H9 (cell line): Measurements from ENCODE around the gene CADPS. TPM values are rescaled to one million over a fixed set of nuclear protein-coding genes. Genes with fewer than 3 reads are reported as not detected.

Source experiments
- DNase-seq: peaks from one replicate; pipeline ENCODE4 v3.0.0-alpha.2; 2017
- H2AFZ ChIP-seq: one replicate; pipeline ENCODE4 v1.6.1; 2013; ENCODE audit warnings: mild to moderate bottlenecking, low read length, control low read depth, moderate library complexity
- H2AK5ac ChIP-seq: 2 replicates; pipeline ENCODE4 v1.6.1; 2013; ENCODE audit warnings: low read length, control low read depth, mixed read lengths; ENCODE audit not compliant: insufficient read length
- H2BK120ac ChIP-seq: one replicate; pipeline ENCODE4 v1.6.1; 2013; ENCODE audit warnings: low read depth, mild to moderate bottlenecking, low read length, control low read depth, inconsistent platforms; ENCODE audit not compliant: poor library complexity, severe bottlenecking
- H2BK12ac ChIP-seq: 2 replicates; pipeline ENCODE4 v1.6.1; 2013; ENCODE audit warnings: low read length, control low read depth, mixed read lengths, low read depth; ENCODE audit not compliant: insufficient read length
- H2BK15ac ChIP-seq: 2 replicates; pipeline ENCODE4 v1.6.1; 2013; ENCODE audit warnings: low read depth, low read length, control low read depth
- H2BK20ac ChIP-seq: one replicate; pipeline ENCODE4 v1.6.1; 2013; ENCODE audit warnings: low read depth, mild to moderate bottlenecking, low read length, control low read depth, inconsistent platforms; ENCODE audit not compliant: poor library complexity, severe bottlenecking
- H2BK5ac ChIP-seq: 2 replicates; pipeline ENCODE4 v1.6.1; 2013; ENCODE audit warnings: low read length, control low read depth, mixed read lengths; ENCODE audit not compliant: insufficient read length
- H3K14ac ChIP-seq: 2 replicates; pipeline ENCODE4 v1.6.1; 2013; ENCODE audit warnings: low read length, control low read depth; ENCODE audit not compliant: insufficient read depth
- H3K18ac ChIP-seq: 2 replicates; pipeline ENCODE4 v1.6.1; 2013; ENCODE audit warnings: low read depth, mild to moderate bottlenecking, mixed read lengths, low read length, control low read depth; ENCODE audit not compliant: insufficient read length
- H3K23ac ChIP-seq: 2 replicates; pipeline ENCODE4 v1.6.1; 2013; ENCODE audit warnings: low read length, control low read depth, mixed read lengths, low read depth; ENCODE audit not compliant: insufficient read length
- H3K23me2 ChIP-seq: 2 replicates; pipeline ENCODE4 v1.6.1; 2013; ENCODE audit warnings: low read depth, mild to moderate bottlenecking, mixed read lengths, low read length, control low read depth; ENCODE audit not compliant: insufficient read length, poor library complexity, severe bottlenecking
- H3K27ac ChIP-seq: 2 replicates; pipeline ENCODE4 v1.5.1; 2013; ENCODE audit warnings: low read length, control low read depth, mixed read lengths, low read depth; ENCODE audit not compliant: insufficient read length
- H3K27me3 ChIP-seq: 2 replicates; pipeline ENCODE4 v1.6.1; 2013; ENCODE audit warnings: low read length, control low read depth, inconsistent platforms; ENCODE audit not compliant: insufficient read depth
- H3K4ac ChIP-seq: 2 replicates; pipeline ENCODE4 v1.6.1; 2013; ENCODE audit warnings: low read depth, mild to moderate bottlenecking, control low read depth, inconsistent platforms, low read length, moderate library complexity
- H3K4me1 ChIP-seq: 2 replicates; pipeline ENCODE4 v1.6.1; 2013; ENCODE audit warnings: low read length, control low read depth, inconsistent platforms; ENCODE audit not compliant: insufficient read depth
- H3K4me2 ChIP-seq: 2 replicates; pipeline ENCODE4 v1.6.1; 2013; ENCODE audit warnings: low read length, control low read depth, mixed read lengths; ENCODE audit not compliant: insufficient read length, insufficient read depth
- H3K56ac ChIP-seq: 2 replicates; pipeline ENCODE4 v1.6.1; 2013; ENCODE audit warnings: low read depth, mild to moderate bottlenecking, mixed read lengths, low read length, control low read depth; ENCODE audit not compliant: insufficient read length
- H3K79me1 ChIP-seq: 2 replicates; pipeline ENCODE4 v1.6.1; 2013; ENCODE audit warnings: low read depth, mild to moderate bottlenecking, moderate library complexity, low read length, control low read depth, inconsistent platforms; ENCODE audit not compliant: insufficient read depth, poor library complexity, severe bottlenecking
- H3K79me2 ChIP-seq: 2 replicates; pipeline ENCODE4 v1.6.1; 2013; ENCODE audit warnings: low read length, control low read depth, inconsistent platforms; ENCODE audit not compliant: insufficient read depth
- H3K9ac ChIP-seq: 2 replicates; pipeline ENCODE4 v1.6.1; 2013; ENCODE audit warnings: low read length, control low read depth, mixed read lengths; ENCODE audit not compliant: insufficient read length; ENCODE audit errors: extremely low read depth
- H3K9me3 ChIP-seq: one replicate; pipeline ENCODE4 v1.6.1; 2013; ENCODE audit warnings: low read depth, low read length, inconsistent platforms; ENCODE audit not compliant: control insufficient read depth
- H3T11ph ChIP-seq: one replicate; pipeline ENCODE4 v1.6.1; 2013; ENCODE audit warnings: mild to moderate bottlenecking, low read length, control low read depth, inconsistent platforms
- H4K20me1 ChIP-seq: one replicate; pipeline ENCODE4 v1.6.1; 2013; ENCODE audit not compliant: control insufficient read depth, insufficient read length, insufficient read depth
- H4K5ac ChIP-seq: 2 replicates; pipeline ENCODE4 v1.6.1; 2013; ENCODE audit warnings: low read depth, mild to moderate bottlenecking, mixed read lengths, low read length, control low read depth; ENCODE audit not compliant: insufficient read length
- H4K8ac ChIP-seq: replicated peaks from 2 replicates; pipeline ENCODE4 v1.6.1; 2013; ENCODE audit warnings: low read length, control low read depth, mixed read lengths, low read depth; ENCODE audit not compliant: insufficient read length
- H4K91ac ChIP-seq: 2 replicates; pipeline ENCODE4 v1.6.1; 2013; ENCODE audit warnings: low read depth, mild to moderate bottlenecking, moderate library complexity, mixed read lengths, low read length, control low read depth; ENCODE audit not compliant: insufficient read length
- H3K27ac Mint-ChIP-seq, 3 experiments: 2 replicates in 2 of 3; 3 replicates in 1 of 3; pipeline ENCODE4 v1.8.0; 2020 to 2021; ENCODE audit warnings: mixed read lengths in 3 of 3, mild to moderate bottlenecking in 1 of 3, moderate library complexity in 1 of 3
- H3K27me3 Mint-ChIP-seq: 2 replicates; pipeline ENCODE4 v1.8.0; 2021; ENCODE audit warnings: low read depth, mild to moderate bottlenecking, moderate library complexity, mixed read lengths
- H3K36me3 Mint-ChIP-seq, 3 experiments: 2 replicates in 2 of 3; 3 replicates in 1 of 3; pipeline ENCODE4 v1.8.0; 2020 to 2021; ENCODE audit warnings: low read depth in 3 of 3, mixed read lengths in 3 of 3; ENCODE audit not compliant: insufficient read depth in 1 of 3
- H3K4me1 Mint-ChIP-seq, 2 experiments: 2 replicates each; pipeline ENCODE4 v1.8.0; 2020; ENCODE audit warnings: mixed read lengths in 2 of 2
- H3K4me3 Mint-ChIP-seq, 2 experiments: 2 replicates in 1 of 2; 3 replicates in 1 of 2; pipeline ENCODE4 v1.8.0; 2020 to 2021; ENCODE audit warnings: mild to moderate bottlenecking in 2 of 2, mixed read lengths in 2 of 2, moderate library complexity in 1 of 2
- H3K9me3 Mint-ChIP-seq, 2 experiments: 2 replicates in 1 of 2; 3 replicates in 1 of 2; pipeline ENCODE4 v1.8.0; 2020; ENCODE audit warnings: mild to moderate bottlenecking in 2 of 2, mixed read lengths in 2 of 2, moderate library complexity in 1 of 2
- CTCF ChIP-seq: fragments of 200-600 bp; sonication (generic); conservative IDR thresholded peaks from 3 replicates; pipeline ENCODE4 v1.8.0; 2021; ENCODE audit warnings: antibody characterized with exemption, mild to moderate bottlenecking
- WGBS: extraction: QIAGEN DNeasy Blood & Tissue Kit; methylation state at CpG from one replicate; pipeline ENCODE4 v1.1.7; 2013; ENCODE audit warnings: missing lambda C conversion rate, low lambda C conversion rate, mixed read lengths; ENCODE audit not compliant: insufficient read length; ENCODE audit errors: extremely low coverage; 5-methylcytosine and 5-hydroxymethylcytosine counted together
- total RNA-seq: library from RNA; stranded (reverse); gene quantifications from 2 replicates; pipeline ENCODE4 v1.2.1, GENCODE V29; 2021

CADPS gene
- total RNA-seq, 1 experiment from 2014 or later = 6.6 TPM

GRCh38 chr3:62710751-62711150 lies 164.5 kb downstream of the CADPS start:
- H3K27me3 Mint-ChIP-seq = no peaks in the 10 kb centered on the region
- Histone ChIP-seq H3K79me1 (no peaks in the 10 kb centered on the region), H4K20me1 (no peaks in the 10 kb centered on the region), H3K27me3 (no peaks in the 10 kb centered on the region), H3K4ac (no peak overlapping the region), H4K5ac (no peak overlapping the region), H2BK120ac (no peak overlapping the region), H2AFZ (no peak overlapping the region), H3K56ac (no peak overlapping the region), H3K9ac (no peak overlapping the region), H3K18ac (no peak overlapping the region), H3K4me2 (no peak overlapping the region), H4K91ac (no peak overlapping the region), H2AK5ac (no peak overlapping the region), H3K4me1 (peaks cover 9% of the 10 kb centered on the region; the same call in 1 of the 2 replicates), H3T11ph (no peak overlapping the region), H2BK12ac (no peak overlapping the region), H2BK5ac (no peak overlapping the region), H2BK15ac (no peak overlapping the region), H3K9me3 (no peaks in the 10 kb centered on the region), H3K14ac (no peak overlapping the region), H3K23ac (no peak overlapping the region), H3K23me2 (no peaks in the 10 kb centered on the region), H2BK20ac (no peak overlapping the region), H3K27ac (no peak overlapping the region), H4K8ac (no peak overlapping the region), H3K79me2 (no peaks in the 10 kb centered on the region)
- no CpG with 5 or more reads among the region's 3 CpGs for WGBS
- DNase-seq = no peak
- TF ChIP-seq CTCF = no peak
- peak overlapping the region; percentile 44 to 85 (median 78); a peak in 4 of 7 replicates for H3K27ac Mint-ChIP-seq
- no peaks in the 10 kb centered on the region for H3K9me3 Mint-ChIP-seq
- H3K36me3 Mint-ChIP-seq = no peaks in the 10 kb centered on the region
- H3K4me3 Mint-ChIP-seq = no peak overlapping the region
- peaks cover 24 to 33% of the 10 kb centered on the region in 2 experiments for H3K4me1 Mint-ChIP-seq
